ENCODE data around the gene OTOP3.
A peak's percentile ranks its signal among the peaks of the same experiment; 100 is the strongest.

Gene OTOP3

GRCh38 chr17:74990581-74991105 lies 54.9 kb downstream of the OTOP3 start:
- DNase-seq = no peak

GRCh38 chr17:74992223-74992622 lies 56.5 kb downstream of the OTOP3 start:
- DNase-seq = no peak

GRCh38 chr17:74994440-74994839 lies 58.7 kb downstream of the OTOP3 start:
- DNase-seq = peak; percentile 65

- DNase-seq = no peak
Observed at GRCh38 chr17:74995847-74996246, 60.1 kb downstream of the OTOP3 start.

- no peak for DNase-seq
Observed at GRCh38 chr17:74998783-74999182, 63.1 kb downstream of the OTOP3 start.

GRCh38 chr17:74999523-74999922 lies 63.8 kb downstream of the OTOP3 start:
- no peak for DNase-seq
